GM23338 (cell line): ENCODE data around the gene MRGPRE. TPM values are rescaled to one million over a fixed set of nuclear protein-coding genes. Genes with fewer than 3 reads are reported as not detected.

Experiments
- ATAC-seq: fragments of 200-7000 bp; cut with Tn5 transposase; 3 replicates; pipeline ENCODE4 v1.9.1; 2020
- DNase-seq: peaks from one replicate; pipeline ENCODE4 v3.0.0-alpha.2; 2015; ENCODE audit warnings: low spot score
- H2AFZ ChIP-seq: fragments of 200-600 bp; sonication (generic); 2 replicates; pipeline ENCODE4 v1.8.0; 2016; ENCODE audit warnings: antibody characterized with exemption, mild to moderate bottlenecking, moderate library complexity
- H3F3A ChIP-seq: fragments of 200-600 bp; sonication (generic); replicated peaks from 2 replicates; pipeline ENCODE4 v1.8.0; 2017; ENCODE audit warnings: antibody characterized with exemption, mixed run types, low read depth
- H3K27ac ChIP-seq: fragments of 200-600 bp; sonication (generic); 2 replicates; pipeline ENCODE4 v1.6.1; 2016; ENCODE audit warnings: low read depth
- H3K27me3 ChIP-seq: fragments of 200-600 bp; sonication (generic); 2 replicates; pipeline ENCODE4 v1.8.0; 2016; ENCODE audit warnings: mild to moderate bottlenecking, mixed run types, moderate library complexity; ENCODE audit not compliant: insufficient read depth
- H3K36me3 ChIP-seq: fragments of 200-600 bp; sonication (generic); 2 replicates; pipeline ENCODE4 v1.8.0; 2016; ENCODE audit warnings: mild to moderate bottlenecking; ENCODE audit not compliant: insufficient read depth
- H3K4me1 ChIP-seq: fragments of 200-600 bp; sonication (generic); 2 replicates; pipeline ENCODE4 v1.8.0; 2016; ENCODE audit warnings: mild to moderate bottlenecking, moderate library complexity; ENCODE audit not compliant: insufficient read depth
- H3K4me2 ChIP-seq: fragments of 200-600 bp; sonication (generic); 2 replicates; pipeline ENCODE4 v1.7.1; 2017; ENCODE audit warnings: mixed run types
- H3K4me3 ChIP-seq: fragments of 200-600 bp; sonication (generic); 2 replicates; pipeline ENCODE4 v1.6.1; 2016; ENCODE audit warnings: mixed run types
- H3K79me2 ChIP-seq: fragments of 200-600 bp; sonication (generic); replicated peaks from 2 replicates; pipeline ENCODE4 v1.8.0; 2017; ENCODE audit warnings: mild to moderate bottlenecking; ENCODE audit not compliant: insufficient read depth
- H3K9me2 ChIP-seq: fragments of 200-600 bp; sonication (generic); 2 replicates; pipeline ENCODE4 v1.8.0; 2017; ENCODE audit not compliant: insufficient read depth
- H4K20me1 ChIP-seq: fragments of 200-600 bp; sonication (generic); replicated peaks from 2 replicates; pipeline ENCODE4 v1.8.0; 2017; ENCODE audit warnings: mild to moderate bottlenecking; ENCODE audit not compliant: insufficient read depth
- H3K27ac Mint-ChIP-seq: 2 replicates; pipeline ENCODE4 v1.8.0; 2020; ENCODE audit warnings: inconsistent platforms, mild to moderate bottlenecking, moderate library complexity, mixed read lengths
- H3K27me3 Mint-ChIP-seq: 3 replicates; pipeline ENCODE4 v1.8.0; 2022; ENCODE audit warnings: low read depth, mild to moderate bottlenecking, moderate library complexity, mixed read lengths, inconsistent platforms; ENCODE audit not compliant: insufficient read depth, poor library complexity
- H3K36me3 Mint-ChIP-seq: 3 replicates; pipeline ENCODE4 v1.8.0; 2021; ENCODE audit warnings: low read depth, mild to moderate bottlenecking, inconsistent platforms, moderate library complexity, mixed read lengths
- H3K4me1 Mint-ChIP-seq: 3 replicates; pipeline ENCODE4 v1.8.0; 2020; ENCODE audit warnings: mild to moderate bottlenecking, inconsistent platforms, mixed read lengths
- H3K4me3 Mint-ChIP-seq: 3 replicates; pipeline ENCODE4 v1.8.0; 2021; ENCODE audit warnings: moderate library complexity, mild to moderate bottlenecking, inconsistent platforms, mixed read lengths
- H3K9me3 Mint-ChIP-seq: 3 replicates; pipeline ENCODE4 v1.8.0; 2020; ENCODE audit warnings: moderate library complexity, mild to moderate bottlenecking, inconsistent platforms, mixed read lengths
- CREB1 ChIP-seq: fragments of 250-450 bp; sonication (Bioruptor Pico); IDR thresholded peaks from 2 replicates; pipeline ENCODE4 v1.5.0; 2020; ENCODE audit warnings: low read depth, mild to moderate bottlenecking, moderate library complexity
- CTCF ChIP-seq, 2 experiments: fragments of 200-600 bp in 1 of 2; sonication (generic) in 1 of 2; conservative IDR thresholded peaks; 2 replicates each; pipeline versions ENCODE4 v1.5.1 to v1.6.1; 2016 to 2017; ENCODE audit warnings: antibody characterized with exemption in 2 of 2, low read depth in 2 of 2, mild to moderate bottlenecking in 2 of 2, moderate library complexity in 1 of 2
- EZH2 ChIP-seq: fragments of 200-600 bp; sonication (generic); IDR thresholded peaks from one replicate; pipeline ENCODE4 v1.8.0; 2017; ENCODE audit warnings: antibody characterized with exemption, mild to moderate bottlenecking, low read depth; ENCODE audit not compliant: unreplicated experiment
- EZH2phosphoT487 ChIP-seq: fragments of 200-600 bp; sonication (generic); IDR thresholded peaks from one replicate; pipeline ENCODE4 v1.8.1; 2018; ENCODE audit warnings: antibody characterized with exemption; ENCODE audit not compliant: unreplicated experiment
- JUNB ChIP-seq: IDR thresholded peaks from one replicate; pipeline ENCODE4 v1.6.1; 2016; ENCODE audit warnings: antibody characterized with exemption; ENCODE audit not compliant: unreplicated experiment
- NANOG ChIP-seq: IDR thresholded peaks from 2 replicates; pipeline ENCODE4 v1.6.1; 2016; ENCODE audit warnings: antibody characterized with exemption, borderline replicate concordance
- POLR2AphosphoS5 ChIP-seq: IDR thresholded peaks from 2 replicates; pipeline ENCODE4 v1.6.1; 2016; ENCODE audit warnings: antibody characterized with exemption, low read depth
- REST ChIP-seq: IDR thresholded peaks from one replicate; pipeline ENCODE4 v1.6.1; 2018; ENCODE audit warnings: antibody characterized with exemption; ENCODE audit not compliant: unreplicated experiment
- STAT1 ChIP-seq: IDR thresholded peaks from one replicate; pipeline ENCODE4 v1.6.1; 2016; ENCODE audit warnings: antibody characterized with exemption; ENCODE audit not compliant: unreplicated experiment
- ZNF114 ChIP-seq: fragments of 250-450 bp; sonication (Bioruptor Pico); IDR thresholded peaks from 2 replicates; pipeline ENCODE4 v1.5.0; 2020; ENCODE audit warnings: mild to moderate bottlenecking, moderate library complexity
- ZNF331 ChIP-seq: fragments of 250-450 bp; sonication (Bioruptor Pico); IDR thresholded peaks from 2 replicates; pipeline ENCODE4 v1.5.0; 2020; ENCODE audit warnings: low read depth, mild to moderate bottlenecking, moderate library complexity
- polyA plus RNA-seq: library from polyadenylated mRNA; unstranded; fragments of >200 nt; fragmentation: Nextera tagmentation; extraction: Ambion mirVana; gene quantifications from 2 replicates; pipeline ENCODE4 v1.2.1, GENCODE V29; 2016
- total RNA-seq: library from RNA; depleted of rRNA; stranded (reverse); fragments of >200 nt; shearing (Covaris generic); gene quantifications from 2 replicates; pipeline ENCODE4 v1.2.3, GENCODE V29; 2014
- TF ChIP-seq, protein P1 (sequence below): fragments of 250-450 bp; sonication (Bioruptor Pico); IDR thresholded peaks from 2 replicates; pipeline ENCODE4 v1.5.0; 2020; ENCODE audit warnings: mild to moderate bottlenecking, moderate library complexity
- TF ChIP-seq, protein P2 (sequence below): IDR thresholded peaks from 2 replicates; pipeline ENCODE4 v1.6.1; 2016; ENCODE audit warnings: antibody characterized with exemption

The MRGPRE gene
- total and polyA plus RNA-seq, 2 experiments from 2014 or later, result not detected

- Histone ChIP-seq H3K79me2 (no peaks in the 10 kb centered on the region), H3K9me2 (no peaks in the 10 kb centered on the region), H2AFZ (no peak overlapping the region), H3K27ac (no peak overlapping the region), H3K27me3 (no peaks in the 10 kb centered on the region), H3K36me3 (no peaks in the 10 kb centered on the region), H3K4me2 (no peak overlapping the region), H4K20me1 (no peaks in the 10 kb centered on the region), H3K4me1 (peaks cover 18% of the 10 kb centered on the region; the same call in 1 of the 2 replicates), H3F3A (no peaks in the 10 kb centered on the region), H3K4me3 (no peak overlapping the region)
- ATAC-seq (no peak), DNase-seq (no peak)
- peaks cover 14% of the 10 kb centered on the region for H3K27me3 Mint-ChIP-seq
- H3K27ac Mint-ChIP-seq, result no peak overlapping the region
- peaks cover 29% of the 10 kb centered on the region; the same call in 2 of the 3 replicates for H3K4me1 Mint-ChIP-seq
- TF ChIP-seq CREB1 (no peak), ZNF114 (CRISPR knock-in tag) (no peak), POLR2AphosphoS5 (no peak), CTCF (conservative IDR thresholded peaks at IDR 0.05; ENCODE audit: low read depth in 2 of 2) (no peak), JUNB (no peak), STAT1 (no peak), EZH2 (no peak), EZH2phosphoT487 (no peak), ZNF331 (CRISPR knock-in tag) (no peak), REST (no peak), NANOG (no peak)
- TF ChIP-seq, protein P1, sequence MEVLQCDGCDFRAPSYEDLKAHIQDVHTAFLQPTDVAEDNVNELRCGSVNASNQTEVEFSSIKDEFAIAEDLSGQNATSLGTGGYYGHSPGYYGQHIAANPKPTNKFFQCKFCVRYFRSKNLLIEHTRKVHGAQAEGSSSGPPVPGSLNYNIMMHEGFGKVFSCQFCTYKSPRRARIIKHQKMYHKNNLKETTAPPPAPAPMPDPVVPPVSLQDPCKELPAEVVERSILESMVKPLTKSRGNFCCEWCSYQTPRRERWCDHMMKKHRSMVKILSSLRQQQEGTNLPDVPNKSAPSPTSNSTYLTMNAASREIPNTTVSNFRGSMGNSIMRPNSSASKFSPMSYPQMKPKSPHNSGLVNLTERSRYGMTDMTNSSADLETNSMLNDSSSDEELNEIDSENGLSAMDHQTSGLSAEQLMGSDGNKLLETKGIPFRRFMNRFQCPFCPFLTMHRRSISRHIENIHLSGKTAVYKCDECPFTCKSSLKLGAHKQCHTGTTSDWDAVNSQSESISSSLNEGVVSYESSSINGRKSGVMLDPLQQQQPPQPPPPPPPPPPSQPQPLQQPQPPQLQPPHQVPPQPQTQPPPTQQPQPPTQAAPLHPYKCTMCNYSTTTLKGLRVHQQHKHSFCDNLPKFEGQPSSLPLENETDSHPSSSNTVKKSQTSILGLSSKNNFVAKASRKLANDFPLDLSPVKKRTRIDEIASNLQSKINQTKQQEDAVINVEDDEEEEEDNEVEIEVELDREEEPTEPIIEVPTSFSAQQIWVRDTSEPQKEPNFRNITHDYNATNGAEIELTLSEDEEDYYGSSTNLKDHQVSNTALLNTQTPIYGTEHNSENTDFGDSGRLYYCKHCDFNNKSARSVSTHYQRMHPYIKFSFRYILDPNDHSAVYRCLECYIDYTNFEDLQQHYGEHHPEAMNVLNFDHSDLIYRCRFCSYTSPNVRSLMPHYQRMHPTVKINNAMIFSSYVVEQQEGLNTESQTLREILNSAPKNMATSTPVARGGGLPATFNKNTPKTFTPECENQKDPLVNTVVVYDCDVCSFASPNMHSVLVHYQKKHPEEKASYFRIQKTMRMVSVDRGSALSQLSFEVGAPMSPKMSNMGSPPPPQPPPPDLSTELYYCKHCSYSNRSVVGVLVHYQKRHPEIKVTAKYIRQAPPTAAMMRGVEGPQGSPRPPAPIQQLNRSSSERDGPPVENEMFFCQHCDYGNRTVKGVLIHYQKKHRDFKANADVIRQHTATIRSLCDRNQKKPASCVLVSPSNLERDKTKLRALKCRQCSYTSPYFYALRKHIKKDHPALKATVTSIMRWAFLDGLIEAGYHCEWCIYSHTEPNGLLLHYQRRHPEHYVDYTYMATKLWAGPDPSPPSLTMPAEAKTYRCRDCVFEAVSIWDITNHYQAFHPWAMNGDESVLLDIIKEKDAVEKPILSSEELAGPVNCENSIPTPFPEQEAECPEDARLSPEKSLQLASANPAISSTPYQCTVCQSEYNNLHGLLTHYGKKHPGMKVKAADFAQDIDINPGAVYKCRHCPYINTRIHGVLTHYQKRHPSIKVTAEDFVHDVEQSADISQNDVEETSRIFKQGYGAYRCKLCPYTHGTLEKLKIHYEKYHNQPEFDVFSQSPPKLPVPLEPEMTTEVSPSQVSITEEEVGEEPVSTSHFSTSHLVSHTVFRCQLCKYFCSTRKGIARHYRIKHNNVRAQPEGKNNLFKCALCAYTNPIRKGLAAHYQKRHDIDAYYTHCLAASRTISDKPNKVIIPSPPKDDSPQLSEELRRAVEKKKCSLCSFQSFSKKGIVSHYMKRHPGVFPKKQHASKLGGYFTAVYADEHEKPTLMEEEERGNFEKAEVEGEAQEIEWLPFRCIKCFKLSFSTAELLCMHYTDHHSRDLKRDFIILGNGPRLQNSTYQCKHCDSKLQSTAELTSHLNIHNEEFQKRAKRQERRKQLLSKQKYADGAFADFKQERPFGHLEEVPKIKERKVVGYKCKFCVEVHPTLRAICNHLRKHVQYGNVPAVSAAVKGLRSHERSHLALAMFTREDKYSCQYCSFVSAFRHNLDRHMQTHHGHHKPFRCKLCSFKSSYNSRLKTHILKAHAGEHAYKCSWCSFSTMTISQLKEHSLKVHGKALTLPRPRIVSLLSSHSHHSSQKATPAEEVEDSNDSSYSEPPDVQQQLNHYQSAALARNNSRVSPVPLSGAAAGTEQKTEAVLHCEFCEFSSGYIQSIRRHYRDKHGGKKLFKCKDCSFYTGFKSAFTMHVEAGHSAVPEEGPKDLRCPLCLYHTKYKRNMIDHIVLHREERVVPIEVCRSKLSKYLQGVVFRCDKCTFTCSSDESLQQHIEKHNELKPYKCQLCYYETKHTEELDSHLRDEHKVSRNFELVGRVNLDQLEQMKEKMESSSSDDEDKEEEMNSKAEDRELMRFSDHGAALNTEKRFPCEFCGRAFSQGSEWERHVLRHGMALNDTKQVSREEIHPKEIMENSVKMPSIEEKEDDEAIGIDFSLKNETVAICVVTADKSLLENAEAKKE, result no peak
- TF ChIP-seq, protein P2, sequence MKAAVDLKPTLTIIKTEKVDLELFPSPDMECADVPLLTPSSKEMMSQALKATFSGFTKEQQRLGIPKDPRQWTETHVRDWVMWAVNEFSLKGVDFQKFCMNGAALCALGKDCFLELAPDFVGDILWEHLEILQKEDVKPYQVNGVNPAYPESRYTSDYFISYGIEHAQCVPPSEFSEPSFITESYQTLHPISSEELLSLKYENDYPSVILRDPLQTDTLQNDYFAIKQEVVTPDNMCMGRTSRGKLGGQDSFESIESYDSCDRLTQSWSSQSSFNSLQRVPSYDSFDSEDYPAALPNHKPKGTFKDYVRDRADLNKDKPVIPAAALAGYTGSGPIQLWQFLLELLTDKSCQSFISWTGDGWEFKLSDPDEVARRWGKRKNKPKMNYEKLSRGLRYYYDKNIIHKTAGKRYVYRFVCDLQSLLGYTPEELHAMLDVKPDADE, result no peak
- no peaks in the 10 kb centered on the region for H3K36me3 Mint-ChIP-seq
- H3K9me3 Mint-ChIP-seq, result no peaks in the 10 kb centered on the region
- H3K4me3 Mint-ChIP-seq, result no peak overlapping the region
These were observed 11.5 kb downstream of the MRGPRE start for GRCh38 chr11:3220521-3221407.
